ENCODE measurements around the gene ESD. TPM values are rescaled to one million over a fixed set of nuclear protein-coding genes. Genes with fewer than 3 reads are reported as not detected.

Gene ESD
- total RNA-seq, 1 experiment from 2014 or later = 73.2 TPM

DNA sequence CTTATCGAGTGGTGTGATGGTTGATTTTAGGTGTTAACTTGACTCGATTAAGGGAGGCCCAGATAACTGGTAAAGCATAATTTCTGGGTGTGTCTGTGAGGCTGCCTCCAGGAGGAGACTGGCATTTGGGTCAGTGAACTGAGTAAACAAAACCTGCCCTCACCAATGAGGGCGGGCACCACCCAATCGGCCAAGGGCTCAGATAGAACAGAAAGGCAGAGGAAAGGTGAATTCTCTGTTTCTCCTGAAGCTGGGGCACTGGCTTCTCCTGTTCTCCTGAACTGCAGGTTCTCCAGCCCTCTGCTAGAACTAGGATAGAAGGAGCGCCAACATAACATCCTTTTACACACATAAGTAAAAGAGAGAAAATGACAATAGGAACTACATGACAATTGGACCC is 35.1 kb downstream of the ESD start:
- ChIA-PET CTCF (no interaction called here), POLR2A (ENCODE audit: unreplicated experiment) (no interaction called here)
- no peaks in the 10 kb centered on the region for H3K79me2 ChIP-seq (ENCODE audit: low read length)
- no peak for TF ChIP-seq EZH2 (IDR thresholded peaks at IDR 0.05; ENCODE audit: low read length, unreplicated experiment)
- no peak for TF ChIP-seq EZH2phosphoT487 (IDR thresholded peaks at IDR 0.05; ENCODE audit: borderline replicate concordance, low read length)
- TF ChIP-seq, protein P1, sequence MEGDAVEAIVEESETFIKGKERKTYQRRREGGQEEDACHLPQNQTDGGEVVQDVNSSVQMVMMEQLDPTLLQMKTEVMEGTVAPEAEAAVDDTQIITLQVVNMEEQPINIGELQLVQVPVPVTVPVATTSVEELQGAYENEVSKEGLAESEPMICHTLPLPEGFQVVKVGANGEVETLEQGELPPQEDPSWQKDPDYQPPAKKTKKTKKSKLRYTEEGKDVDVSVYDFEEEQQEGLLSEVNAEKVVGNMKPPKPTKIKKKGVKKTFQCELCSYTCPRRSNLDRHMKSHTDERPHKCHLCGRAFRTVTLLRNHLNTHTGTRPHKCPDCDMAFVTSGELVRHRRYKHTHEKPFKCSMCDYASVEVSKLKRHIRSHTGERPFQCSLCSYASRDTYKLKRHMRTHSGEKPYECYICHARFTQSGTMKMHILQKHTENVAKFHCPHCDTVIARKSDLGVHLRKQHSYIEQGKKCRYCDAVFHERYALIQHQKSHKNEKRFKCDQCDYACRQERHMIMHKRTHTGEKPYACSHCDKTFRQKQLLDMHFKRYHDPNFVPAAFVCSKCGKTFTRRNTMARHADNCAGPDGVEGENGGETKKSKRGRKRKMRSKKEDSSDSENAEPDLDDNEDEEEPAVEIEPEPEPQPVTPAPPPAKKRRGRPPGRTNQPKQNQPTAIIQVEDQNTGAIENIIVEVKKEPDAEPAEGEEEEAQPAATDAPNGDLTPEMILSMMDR (conservative IDR thresholded peaks at IDR 0.05; ENCODE audit: low read depth, low read length) = no peak
- no peaks in the 10 kb centered on the region for H3K9me2 ChIP-seq (replicated peaks; ENCODE audit: low read length)
- no peak overlapping the region for H3K4me3 ChIP-seq (ENCODE audit: low read length)
- no peaks in the 10 kb centered on the region for H3K36me3 ChIP-seq (ENCODE audit: low read depth, low read length)
- no peaks in the 10 kb centered on the region for H3K27me3 ChIP-seq (ENCODE audit: low read length)
- no peaks in the 10 kb centered on the region for H3K9me3 ChIP-seq (ENCODE audit: low read length)
- H3K9ac ChIP-seq (ENCODE audit: low read length) = no peak overlapping the region
- H3K4me2 ChIP-seq (ENCODE audit: low read length) = no peak overlapping the region
- H2AFZ ChIP-seq (ENCODE audit: low read length) = no peak overlapping the region
- ATAC-seq (no peak), DNase-seq (peak; percentile 18)
- H4K20me1 ChIP-seq (ENCODE audit: low read length) = no peaks in the 10 kb centered on the region
- BruUV-seq (replicated peaks) = no TSS peak
- intact Hi-C loops (cut with micrococcal nuclease) = loop anchor here (10.0 kb wide), 1 partner anchor 1013 kb away; no protein-coding TSS in a partner anchor
- H3K27ac ChIP-seq (ENCODE audit: low read length) = no peak overlapping the region
- H3F3A ChIP-seq (ENCODE audit: low read length, unreplicated experiment) = no peaks in the 10 kb centered on the region
- H3K4me1 ChIP-seq (ENCODE audit: insufficient read depth, low read length) = peaks cover 33% of the 10 kb centered on the region

DNA sequence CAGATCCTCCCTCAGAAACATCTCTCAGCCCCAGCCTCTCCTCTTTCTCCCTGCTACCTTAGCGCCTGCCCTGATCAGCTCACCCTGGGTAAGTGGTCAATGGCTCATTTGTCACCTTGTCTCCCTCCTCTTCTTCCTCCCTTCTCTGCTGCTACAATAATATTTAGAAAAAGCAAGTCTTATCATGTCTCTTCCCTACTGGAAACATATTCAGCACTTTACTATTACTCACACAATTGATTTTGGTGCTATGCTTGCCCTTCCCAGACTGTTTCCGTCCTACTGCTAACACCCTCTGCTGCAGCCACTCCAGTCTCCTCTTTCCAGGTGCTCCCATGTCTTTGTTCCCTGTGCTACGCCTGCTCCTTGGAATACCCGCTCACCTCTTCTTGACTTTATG is 35.8 kb downstream of the ESD start:
- no peaks in the 10 kb centered on the region for H3K9me2 ChIP-seq (replicated peaks; ENCODE audit: low read length)
- POLR2A ChIA-PET (ENCODE audit: unreplicated experiment) = no interaction called here
- H3K9me3 ChIP-seq (ENCODE audit: low read length) = no peaks in the 10 kb centered on the region
- H3K27ac ChIP-seq (ENCODE audit: low read length) = no peak overlapping the region
- no peaks in the 10 kb centered on the region for H3F3A ChIP-seq (ENCODE audit: low read length, unreplicated experiment)
- H3K4me1 ChIP-seq (ENCODE audit: insufficient read depth, low read length) = peaks cover 36% of the 10 kb centered on the region
- intact Hi-C loops (cut with micrococcal nuclease) = loop anchor here (10.0 kb wide), 1 partner anchor 1014 kb away; no protein-coding TSS in a partner anchor
- H3K9ac ChIP-seq (ENCODE audit: low read length) = no peak overlapping the region
- TF ChIP-seq EZH2 (IDR thresholded peaks at IDR 0.05; ENCODE audit: low read length, unreplicated experiment) = no peak
- TF ChIP-seq, protein P1 (conservative IDR thresholded peaks at IDR 0.05; ENCODE audit: low read depth, low read length) = no peak
- TF ChIP-seq EZH2phosphoT487 (IDR thresholded peaks at IDR 0.05; ENCODE audit: borderline replicate concordance, low read length) = no peak
- CTCF ChIA-PET = no interaction called here
- H3K27me3 ChIP-seq (ENCODE audit: low read length) = no peaks in the 10 kb centered on the region
- no peak overlapping the region for H3K4me3 ChIP-seq (ENCODE audit: low read length)
- no peak overlapping the region for H3K4me2 ChIP-seq (ENCODE audit: low read length)
- no peaks in the 10 kb centered on the region for H4K20me1 ChIP-seq (ENCODE audit: low read length)
- no TSS peak for BruUV-seq (replicated peaks)
- DNase-seq (no peak), ATAC-seq (no peak)
- no peaks in the 10 kb centered on the region for H3K36me3 ChIP-seq (ENCODE audit: low read depth, low read length)
- H2AFZ ChIP-seq (ENCODE audit: low read length) = no peak overlapping the region
- no peaks in the 10 kb centered on the region for H3K79me2 ChIP-seq (ENCODE audit: low read length)

DNA sequence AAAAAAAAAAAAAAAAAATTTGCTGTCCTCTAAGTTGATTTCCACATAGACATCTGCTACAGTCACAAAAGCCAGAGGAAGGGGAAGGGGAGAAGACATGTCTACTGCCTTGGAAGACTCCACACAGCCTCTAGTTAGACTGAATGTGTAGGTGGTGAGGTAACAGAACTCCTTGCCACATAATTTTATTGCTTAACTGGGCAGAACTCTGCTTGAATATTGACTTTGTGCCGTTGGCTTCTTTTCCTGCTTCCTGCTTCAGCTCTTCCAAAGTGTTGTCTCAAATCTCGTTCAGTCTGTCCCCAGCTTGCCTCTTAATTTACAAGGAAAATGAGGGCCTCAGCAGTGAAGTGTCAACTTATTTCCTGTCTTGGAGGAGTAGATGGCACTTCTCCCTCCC is 37.1 kb downstream of the ESD start:
- no peaks in the 10 kb centered on the region for H3K79me2 ChIP-seq (ENCODE audit: low read length)
- H3K4me1 ChIP-seq (ENCODE audit: insufficient read depth, low read length) = peaks cover 36% of the 10 kb centered on the region
- intact Hi-C loops (cut with micrococcal nuclease) = loop anchor here (10.0 kb wide), 1 partner anchor 1015 kb away; no protein-coding TSS in a partner anchor
- CTCF ChIA-PET = no interaction called here
- TF ChIP-seq EZH2phosphoT487 (IDR thresholded peaks at IDR 0.05; ENCODE audit: borderline replicate concordance, low read length) (no peak), EZH2 (IDR thresholded peaks at IDR 0.05; ENCODE audit: low read length, unreplicated experiment) (no peak)
- TF ChIP-seq, protein P1 (conservative IDR thresholded peaks at IDR 0.05; ENCODE audit: low read depth, low read length) = no peak
- no peaks in the 10 kb centered on the region for H4K20me1 ChIP-seq (ENCODE audit: low read length)
- peak; percentile 33 for DNase-seq
- H3K9me2 ChIP-seq (replicated peaks; ENCODE audit: low read length) = no peaks in the 10 kb centered on the region
- H3K9ac ChIP-seq (ENCODE audit: low read length) = no peak overlapping the region
- no peaks in the 10 kb centered on the region for H3K9me3 ChIP-seq (ENCODE audit: low read length)
- no peak overlapping the region; the same call in 1 of the 2 replicates for H3K4me2 ChIP-seq (ENCODE audit: low read length)
- peak overlapping the region; percentile 45; the same call in 1 of the 2 replicates for H2AFZ ChIP-seq (ENCODE audit: low read length)
- peak overlapping the region; percentile 16; the same call in 1 of the 2 replicates for H3K27ac ChIP-seq (ENCODE audit: low read length)
- no peaks in the 10 kb centered on the region for H3F3A ChIP-seq (ENCODE audit: low read length, unreplicated experiment)
- H3K4me3 ChIP-seq (ENCODE audit: low read length) = no peak overlapping the region
- no peaks in the 10 kb centered on the region for H3K27me3 ChIP-seq (ENCODE audit: low read length)
- POLR2A ChIA-PET (ENCODE audit: unreplicated experiment) = no interaction called here
- peak; percentile 52 for ATAC-seq
- no TSS peak for BruUV-seq (replicated peaks)
- no peaks in the 10 kb centered on the region for H3K36me3 ChIP-seq (ENCODE audit: low read depth, low read length)
